Stimulated activated CD8-positive, alpha-beta memory T cell treated with anti-CD3 and anti-CD28 coated beads, Interleukin-7, amount 100 ng/mL, for 4 hours (primary cell): ENCODE data around the gene ROBO2.

Experiments
- DNase-seq, 2 donors: peaks; one replicate each; pipeline ENCODE4 v3.0.0-alpha.2; 2020; ENCODE audit warnings: low read depth in 2 of 2

ROBO2 gene

GRCh38 chr3:77571971-77572715 lies 532.2 kb downstream of the ROBO2 start:
- no peak for DNase-seq

GRCh38 chr3:77577264-77577663 lies 537.4 kb downstream of the ROBO2 start:
- DNase-seq: no peak

GRCh38 chr3:77586216-77586615 lies 546.3 kb downstream of the ROBO2 start:
- DNase-seq: no peak

GRCh38 chr3:77588863-77589262 lies 549.0 kb downstream of the ROBO2 start:
- no peak for DNase-seq

GRCh38 chr3:77590191-77590590 lies 550.3 kb downstream of the ROBO2 start:
- no peak for DNase-seq

- no peak for DNase-seq
Measured at GRCh38 chr3:77595371-77595870, 555.5 kb downstream of the ROBO2 start.

- no peak for DNase-seq
Measured at GRCh38 chr3:77599948-77600347, 560.0 kb downstream of the ROBO2 start.

- no peak for DNase-seq
Measured at GRCh38 chr3:77601823-77602415, 562.0 kb downstream of the ROBO2 start.

GRCh38 chr3:77602722-77603121 lies 562.8 kb downstream of the ROBO2 start:
- DNase-seq: no peak

GRCh38 chr3:77605308-77605707 lies 565.4 kb downstream of the ROBO2 start:
- no peak for DNase-seq

GRCh38 chr3:77605865-77606264 lies 566.0 kb downstream of the ROBO2 start:
- DNase-seq: no peak

- DNase-seq: no peak
Measured at GRCh38 chr3:77606372-77606771, 566.5 kb downstream of the ROBO2 start.

- no peak for DNase-seq
Measured at GRCh38 chr3:77618686-77619085, 578.8 kb downstream of the ROBO2 start.

GRCh38 chr3:77620009-77620408 lies 580.1 kb downstream of the ROBO2 start:
- DNase-seq: no peak

GRCh38 chr3:77623500-77623899 lies 583.6 kb downstream of the ROBO2 start:
- DNase-seq: no peak

- no peak for DNase-seq
Measured at GRCh38 chr3:77626157-77626556, 586.3 kb downstream of the ROBO2 start.

GRCh38 chr3:77648214-77648613 lies 608.3 kb downstream of the ROBO2 start:
- no peak for DNase-seq

GRCh38 chr3:77648664-77649063 lies 608.8 kb downstream of the ROBO2 start:
- DNase-seq: no peak

GRCh38 chr3:77652624-77653023 lies 612.7 kb downstream of the ROBO2 start:
- no peak for DNase-seq

GRCh38 chr3:77655396-77655795 lies 615.5 kb downstream of the ROBO2 start:
- no peak for DNase-seq

GRCh38 chr3:77660718-77661117 lies 620.8 kb downstream of the ROBO2 start:
- DNase-seq: no peak

GRCh38 chr3:77667901-77668300 lies 628.0 kb downstream of the ROBO2 start:
- DNase-seq: no peak

- no peak for DNase-seq
Measured at GRCh38 chr3:77668376-77668775, 628.5 kb downstream of the ROBO2 start.
